CD4-positive, alpha-beta T cell (primary cell): Measurements from ENCODE around the gene BRMS1. TPM values are rescaled to one million over a fixed set of nuclear protein-coding genes. Genes with fewer than 3 reads are reported as not detected.

ENCODE experiments used
- ATAC-seq: fragments of 200-7000 bp; cut with Tn5 transposase; one replicate; pipeline ENCODE4 v1.10.0; 2022; ENCODE audit warnings: mild to moderate bottlenecking; ENCODE audit not compliant: poor library complexity
- CTCF ChIA-PET: fragments of 350-600 bp; sonication (Branson Sonifier 250); formaldehyde crosslinking; loops from one replicate; lab custom pipeline; 2021; ENCODE audit warnings: antibody characterized with exemption, inconsistent platforms; lab: Charles Lee
- POLR2A ChIA-PET: fragments of 350-600 bp; sonication (Branson Sonifier 250); formaldehyde crosslinking; loops from one replicate; lab custom pipeline; 2021; ENCODE audit warnings: antibody characterized with exemption, inconsistent platforms; lab: Charles Lee
- DNase-seq, 14 experiments: peaks; one replicate each; pipeline ENCODE4 v3.0.0-alpha.2; 2013 to 2020; ENCODE audit warnings: mixed read lengths in 2 of 14
- H3K27ac ChIP-seq, 2 donors: one replicate each; pipeline versions ENCODE4 v1.5.1 to v1.7.0; 2013; ENCODE audit warnings: low read length in 2 of 2, low read depth in 1 of 2, mild to moderate bottlenecking in 1 of 2
- H3K27me3 ChIP-seq, 2 experiments: 1 replicate in 1 of 2; 2 replicates in 1 of 2; pipeline versions ENCODE4 v1.6.1 to v1.7.0; 2013; ENCODE audit warnings: low read length in 2 of 2, control low read depth in 1 of 2, mild to moderate bottlenecking in 1 of 2, moderate library complexity in 1 of 2; ENCODE audit not compliant: insufficient read depth in 2 of 2, control insufficient read depth in 1 of 2
- H3K36me3 ChIP-seq: one replicate; pipeline ENCODE4 v1.6.1; 2013; ENCODE audit warnings: low read length, control low read depth; ENCODE audit not compliant: insufficient read depth
- H3K4me1 ChIP-seq: one replicate; pipeline ENCODE4 v1.6.1; 2013; ENCODE audit warnings: low read length, control low read depth; ENCODE audit not compliant: insufficient read depth
- H3K4me3 ChIP-seq: one replicate; pipeline ENCODE4 v1.5.1; 2013; ENCODE audit warnings: mild to moderate bottlenecking, low read length, moderate library complexity
- H3K9me3 ChIP-seq, 2 experiments: 1 replicate in 1 of 2; 2 replicates in 1 of 2; pipeline versions ENCODE4 v1.6.1 to v1.7.0; 2013; ENCODE audit warnings: low read length in 2 of 2, mild to moderate bottlenecking in 2 of 2, control low read depth in 1 of 2, moderate library complexity in 1 of 2; ENCODE audit not compliant: control insufficient read depth in 1 of 2, insufficient read depth in 1 of 2
- H3K27ac Mint-ChIP-seq: one replicate; pipeline ENCODE4 v1.8.0; 2020; ENCODE audit warnings: mixed read lengths
- H3K27me3 Mint-ChIP-seq: one replicate; pipeline ENCODE4 v1.8.0; 2021; ENCODE audit warnings: mixed read lengths
- H3K36me3 Mint-ChIP-seq: one replicate; pipeline ENCODE4 v1.8.0; 2021; ENCODE audit warnings: low read depth, mixed read lengths
- H3K4me1 Mint-ChIP-seq: one replicate; pipeline ENCODE4 v1.8.0; 2021; ENCODE audit warnings: low read depth, mixed read lengths
- H3K4me3 Mint-ChIP-seq: one replicate; pipeline ENCODE4 v1.8.0; 2020; ENCODE audit warnings: mild to moderate bottlenecking, mixed read lengths
- H3K9me3 Mint-ChIP-seq: one replicate; pipeline ENCODE4 v1.8.0; 2020; ENCODE audit warnings: mixed read lengths
- CTCF ChIP-seq: fragments of 200-600 bp; IDR thresholded peaks from one replicate; pipeline ENCODE4 v1.8.0; 2022; ENCODE audit warnings: antibody characterized with exemption, mild to moderate bottlenecking
- intact Hi-C, 2 experiments: fragments of 100-400 bp; cut with DNase I in 1 of 2; cut with micrococcal nuclease in 1 of 2; formaldehyde crosslinking; loops; one replicate each; pipeline versions ENCODE4 v1.15.1 to v1.9.0; 2023 to 2025; cut with DNase I, micrococcal nuclease
- total RNA-seq, 174 experiments: library from RNA in 2 of 174; stranded (reverse) in 2 of 174; gene quantifications; one replicate each; pipeline ENCODE4 v1.2.3 and lab custom pipeline; 2021 to 2026

Gene BRMS1
- total RNA-seq, 2 experiments from 2014 or later: 52.7 to 58.4 TPM

- no peaks in the 10 kb centered on the region for H3K9me3 ChIP-seq
- ATAC-seq (no peak), DNase-seq (no peak)
- no peak overlapping the region for H3K27ac ChIP-seq
- Mint-ChIP-seq H3K27me3 (no peaks in the 10 kb centered on the region), H3K4me3 (no peak overlapping the region), H3K27ac (no peak overlapping the region), H3K9me3 (no peaks in the 10 kb centered on the region), H3K36me3 (no peaks in the 10 kb centered on the region), H3K4me1 (no peaks in the 10 kb centered on the region)
- ChIA-PET CTCF (interaction anchor here (1.5 to 2.7 kb wide), 4 partner anchors 19 to 51 kb away, joined by 4 to 14 read pairs (median 9); partner anchors contain the start of gene BRMS1), POLR2A (interaction anchor here (0.7 to 1.3 kb wide), 4 partner anchors 9 to 480 kb away, joined by 3 to 4 read pairs (median 3); partner anchors contain the start of gene SLC29A2)
- no peaks in the 10 kb centered on the region for H3K27me3 ChIP-seq
- intact Hi-C loops: no loop called here
- no peak overlapping the region for H3K4me3 ChIP-seq
- peaks cover 8% of the 10 kb centered on the region for H3K36me3 ChIP-seq
- no peaks in the 10 kb centered on the region for H3K4me1 ChIP-seq
- no peak for TF ChIP-seq CTCF
Observed at GRCh38 chr11:66363187-66363601, 18.3 kb upstream of the BRMS1 start.

GRCh38 chr11:66362481-66363147 is 17.7 kb upstream of the BRMS1 start:
- TF ChIP-seq CTCF: no peak
- Histone ChIP-seq H3K27ac (no peak overlapping the region), H3K4me1 (no peaks in the 10 kb centered on the region), H3K4me3 (no peak overlapping the region), H3K36me3 (peaks cover 8% of the 10 kb centered on the region), H3K27me3 (no peaks in the 10 kb centered on the region), H3K9me3 (no peaks in the 10 kb centered on the region)
- ATAC-seq: no peak
- ChIA-PET CTCF (interaction anchor here (1.5 to 2.7 kb wide), 3 partner anchors 24 to 51 kb away, joined by 9 to 14 read pairs (median 9); no protein-coding TSS in a partner anchor), POLR2A (interaction anchor here (1.1 to 1.5 kb wide), 2 partner anchors 9 to 24 kb away, joined by 3 read pairs; partner anchors contain the start of gene SLC29A2)
- Mint-ChIP-seq H3K27me3 (no peaks in the 10 kb centered on the region), H3K4me3 (no peak overlapping the region), H3K27ac (no peak overlapping the region), H3K4me1 (no peaks in the 10 kb centered on the region), H3K36me3 (no peaks in the 10 kb centered on the region), H3K9me3 (no peaks in the 10 kb centered on the region)
- no peak for DNase-seq
- intact Hi-C loops: no loop called here

GRCh38 chr11:66361502-66361941 is 16.6 kb upstream of the BRMS1 start:
- Histone ChIP-seq H3K36me3 (peaks cover 8% of the 10 kb centered on the region), H3K9me3 (no peaks in the 10 kb centered on the region), H3K27ac (no peak overlapping the region), H3K27me3 (no peaks in the 10 kb centered on the region), H3K4me3 (no peak overlapping the region), H3K4me1 (no peaks in the 10 kb centered on the region)
- ATAC-seq: no peak
- Mint-ChIP-seq H3K4me3 (no peak overlapping the region), H3K27ac (no peak overlapping the region), H3K9me3 (no peaks in the 10 kb centered on the region), H3K27me3 (no peaks in the 10 kb centered on the region), H3K4me1 (no peaks in the 10 kb centered on the region), H3K36me3 (no peaks in the 10 kb centered on the region)
- no peak for TF ChIP-seq CTCF
- ChIA-PET CTCF (no interaction called here), POLR2A (interaction anchor here (0.7 to 1.5 kb wide), 3 partner anchors 10 to 1494 kb away, joined by 3 read pairs; partner anchors contain the start of gene SLC29A2)
- intact Hi-C loops: no loop called here
- no peak for DNase-seq
